Stimulated activated CD8-positive, alpha-beta memory T cell treated with anti-CD3 and anti-CD28 coated beads, Interleukin-4, amount 100 ng/mL, for 48 hours (primary cell): Measurements from ENCODE around the gene KRT20.

Experiments used
- DNase-seq: peaks from one replicate; pipeline ENCODE4 v3.0.0-alpha.2; 2020

KRT20 gene

GRCh38 chr17:40849723-40850122 is 35.3 kb downstream of the KRT20 start:
- DNase-seq, result no peak

DNA sequence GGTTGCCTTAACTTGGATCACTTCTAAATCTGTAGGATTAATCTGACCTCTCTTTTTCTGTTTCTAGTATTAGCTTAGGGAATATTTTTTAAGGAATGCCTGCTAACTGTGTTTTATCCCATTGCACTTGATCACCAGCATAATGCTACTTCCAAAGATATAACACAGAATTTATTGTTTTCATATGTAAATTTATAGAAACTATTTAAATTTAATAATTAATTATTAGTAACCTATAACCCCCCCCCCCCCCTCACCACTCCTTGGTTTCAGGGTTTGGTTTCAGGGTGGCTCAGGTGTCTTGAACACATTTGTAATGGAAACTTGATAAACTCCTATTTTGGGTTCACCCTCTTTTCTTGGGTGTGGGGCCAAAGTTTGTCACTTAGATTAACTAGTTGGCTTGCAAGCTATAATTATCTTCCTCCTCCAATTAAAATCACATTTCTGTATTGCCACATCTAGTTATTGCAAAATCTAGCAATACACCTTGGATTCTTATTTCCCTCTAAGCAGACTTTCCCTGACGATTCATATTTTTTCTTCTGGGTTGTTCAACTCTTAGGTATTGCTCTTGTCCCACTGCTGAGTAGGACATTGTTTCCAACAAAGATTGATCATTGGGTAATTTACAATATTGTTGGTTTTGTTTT is 36.3 kb downstream of the KRT20 start:
- DNase-seq, result no peak

GRCh38 chr17:40846515-40847144 is 38.4 kb downstream of the KRT20 start:
- DNase-seq, result no peak

GRCh38 chr17:40844671-40845107 is 40.4 kb downstream of the KRT20 start:
- no peak for DNase-seq

GRCh38 chr17:40843242-40843641 is 41.8 kb downstream of the KRT20 start:
- DNase-seq, result no peak

DNA sequence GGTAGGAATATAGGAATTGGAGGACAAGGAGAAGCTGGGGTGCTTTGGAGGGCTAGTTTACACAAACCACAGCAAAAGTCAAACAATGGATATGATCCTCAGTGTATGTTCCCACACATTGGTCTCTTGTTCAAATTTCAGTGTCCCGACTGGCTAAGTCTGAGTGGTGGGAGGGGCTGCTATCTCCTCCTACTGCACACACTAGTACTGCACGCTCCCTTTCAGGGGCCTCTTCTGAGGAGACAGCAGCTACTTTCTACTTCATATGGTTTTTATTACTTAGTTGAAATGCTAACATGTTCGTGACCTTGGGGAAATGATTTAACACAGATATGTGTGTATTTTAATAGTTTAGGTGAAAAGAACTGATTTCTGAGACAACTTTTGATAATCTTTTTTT is 43.8 kb downstream of the KRT20 start:
- DNase-seq, result no peak

GRCh38 chr17:40839194-40839593 is 45.8 kb downstream of the KRT20 start:
- DNase-seq, result no peak

DNA sequence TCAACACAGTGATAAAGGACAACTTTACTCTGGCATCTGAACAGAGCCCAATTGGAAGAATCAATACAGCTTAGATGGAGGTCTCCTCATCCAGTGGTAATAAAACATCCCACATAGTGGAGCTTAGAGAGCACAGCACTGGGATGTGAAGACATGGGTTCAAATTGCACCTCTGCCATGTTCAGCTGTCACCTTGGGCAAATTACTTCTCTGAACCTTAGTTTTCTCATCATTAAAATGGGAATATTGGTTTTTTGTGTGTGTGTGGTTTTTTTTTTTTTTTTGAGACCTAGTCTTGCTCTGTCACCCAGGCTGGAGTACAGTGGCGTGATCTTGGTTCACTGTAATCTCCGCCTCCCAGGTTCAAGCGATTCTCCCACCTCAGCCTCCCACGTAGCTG is 49.0 kb downstream of the KRT20 start:
- no peak for DNase-seq

DNA sequence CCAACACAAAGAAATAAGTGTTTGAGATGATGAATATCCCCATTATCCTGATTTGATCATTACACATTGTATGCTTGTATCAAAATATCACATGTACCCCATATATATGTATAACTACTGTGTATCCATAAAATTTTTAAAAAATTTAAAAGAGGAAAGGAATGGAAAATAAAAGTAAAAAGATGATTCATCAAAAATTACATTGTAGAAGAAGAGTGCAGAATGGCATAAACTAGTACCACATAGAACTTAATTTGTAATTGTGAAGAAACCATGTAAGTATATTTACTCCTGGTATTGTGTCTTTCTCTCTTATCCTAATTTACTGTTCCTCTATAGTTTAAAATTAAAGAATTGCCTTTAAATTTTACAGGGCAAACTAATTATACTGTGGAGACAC is 51.2 kb downstream of the KRT20 start:
- DNase-seq, result no peak

DNA sequence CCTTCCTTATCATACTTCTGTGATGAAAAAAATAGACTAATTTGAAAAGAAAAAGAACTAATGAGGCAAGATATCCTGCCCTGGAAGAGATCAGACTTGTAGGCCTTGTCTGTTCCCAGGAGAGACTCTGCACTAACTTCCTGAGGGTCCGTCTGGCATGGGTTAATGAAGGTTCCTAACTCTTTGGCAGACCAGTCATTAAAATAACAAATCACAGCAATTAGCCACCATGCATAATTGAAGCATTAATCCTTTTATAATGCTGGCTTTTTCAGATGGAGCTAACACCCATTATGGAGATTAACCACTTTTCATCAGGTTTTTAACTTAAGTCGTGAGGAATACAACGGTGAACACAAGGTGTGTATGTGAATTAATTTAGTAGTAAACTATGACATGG is 52.2 kb downstream of the KRT20 start:
- no peak for DNase-seq

DNA sequence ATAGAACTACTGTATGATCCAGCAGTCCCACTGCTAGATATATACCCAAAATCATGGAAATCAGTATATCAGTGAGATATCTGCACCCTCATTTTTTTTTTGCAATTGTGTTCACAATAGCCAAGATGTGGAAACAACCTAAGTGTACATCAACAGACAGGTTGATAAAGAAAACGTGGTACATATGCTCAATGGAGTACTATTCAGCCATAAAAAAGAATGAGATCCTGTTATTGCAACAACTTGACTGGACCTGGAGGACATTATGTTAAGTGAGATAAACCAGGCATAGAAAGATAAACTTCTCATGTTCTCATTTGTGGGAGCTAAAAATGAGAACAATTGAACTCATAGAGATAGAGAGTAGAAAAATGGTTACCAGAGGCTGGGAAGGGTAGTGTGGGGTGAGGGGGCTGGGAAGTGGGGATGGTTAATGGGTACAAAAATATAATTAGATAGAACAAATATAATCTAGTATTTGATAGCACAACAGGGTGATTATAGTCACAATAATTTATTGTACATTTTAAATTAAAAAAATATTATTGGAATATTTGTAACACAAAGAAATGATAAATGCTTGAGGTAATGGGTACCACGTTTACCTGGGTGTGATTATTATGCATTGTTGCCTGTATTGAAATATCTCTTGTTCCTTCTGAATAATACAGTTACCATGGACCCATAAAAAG is 54.8 kb downstream of the KRT20 start:
- no peak for DNase-seq

DNA sequence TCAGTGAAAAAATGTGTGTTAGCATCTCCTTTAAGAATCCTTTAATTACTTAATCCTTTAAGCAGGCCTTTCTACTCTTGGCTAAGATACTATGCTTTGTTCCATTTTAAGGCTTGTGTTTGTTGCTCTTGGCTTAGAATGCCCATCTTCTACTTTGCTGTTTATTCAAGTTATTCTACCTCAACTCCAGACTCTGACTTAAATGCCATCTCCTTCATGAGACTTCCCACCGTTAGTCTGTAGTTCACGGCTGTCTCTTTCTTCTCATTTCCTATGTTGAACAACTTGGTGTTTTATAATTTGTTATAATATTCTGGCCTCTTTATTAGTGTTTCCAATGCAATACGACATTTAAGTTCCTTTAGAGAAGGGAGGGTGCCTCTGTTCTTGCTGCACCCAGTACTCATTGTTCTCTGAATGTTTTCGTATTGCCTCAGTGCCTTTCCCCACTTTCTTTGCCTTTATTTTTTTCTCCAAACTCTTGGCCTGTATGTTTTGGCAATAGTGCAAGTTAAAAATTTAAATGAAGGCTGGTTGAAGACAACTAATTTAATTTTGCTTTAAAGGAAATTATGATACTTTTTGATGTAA is 56.5 kb downstream of the KRT20 start:
- DNase-seq, result no peak

- no peak for DNase-seq
Observed at GRCh38 chr17:40827746-40828453, 57.1 kb downstream of the KRT20 start.
